Stimulated activated CD4-positive, alpha-beta T cell treated with anti-CD3 and anti-CD28 coated beads, TNF-alpha, amount 100 ng/mL, for 48 hours (primary cell): ENCODE data around the gene YIPF6.
"Not testable (repeated sequence)": the region's sequence is repeated elsewhere in the genome, so short reads cannot be mapped to it uniquely, and the experiment has no call there.

Experiments used
- DNase-seq, 3 donors: peaks; one replicate each; pipeline ENCODE4 v3.0.0-alpha.2; 2020; ENCODE audit warnings: low read depth in 3 of 3

The YIPF6 gene

GRCh38 chrX:68498508-68499379 is at the start of gene YIPF6:
YIPF6 (plus strand) TSS chrX:68499051; CDS start chrX:68499067, 16 bp downstream.
- DNase-seq: peak; percentile 35 to 40 (median 36)

GRCh38 chrX:68451720-68452119 is 47.1 kb upstream of the YIPF6 start:
- no peak for DNase-seq

- no peak for DNase-seq
Measured at GRCh38 chrX:68454476-68455150, 44.2 kb upstream of the YIPF6 start.

GRCh38 chrX:68455151-68455510 is 43.7 kb upstream of the YIPF6 start:
- no peak for DNase-seq

GRCh38 chrX:68461093-68461492 is 37.8 kb upstream of the YIPF6 start:
- no peak for DNase-seq

GRCh38 chrX:68461576-68461975 is 37.3 kb upstream of the YIPF6 start:
- no peak for DNase-seq

- DNase-seq: no peak
Measured at GRCh38 chrX:68462197-68462596, 36.7 kb upstream of the YIPF6 start.

GRCh38 chrX:68462653-68463052 is 36.2 kb upstream of the YIPF6 start:
- DNase-seq: peak in 1 of 3 donors; percentile 12

- DNase-seq: no peak
Measured at GRCh38 chrX:68463880-68464279, 35.0 kb upstream of the YIPF6 start.

GRCh38 chrX:68464796-68465195 is 34.1 kb upstream of the YIPF6 start:
- no peak for DNase-seq

- no peak for DNase-seq
Measured at GRCh38 chrX:68480969-68481368, 17.9 kb upstream of the YIPF6 start.

- DNase-seq: not testable (repeated sequence)
Measured at GRCh38 chrX:68486198-68486597, 12.7 kb upstream of the YIPF6 start.

- no peak for DNase-seq
Measured at GRCh38 chrX:68487254-68487653, 11.6 kb upstream of the YIPF6 start.

- DNase-seq: no peak
Measured at GRCh38 chrX:68487924-68488323, 10.9 kb upstream of the YIPF6 start.

GRCh38 chrX:68488657-68489056 is 10.2 kb upstream of the YIPF6 start:
- DNase-seq: no peak

- DNase-seq: no peak
Measured at GRCh38 chrX:68490644-68491043, 8.2 kb upstream of the YIPF6 start.

- no peak for DNase-seq
Measured at GRCh38 chrX:68492583-68492982, 6.3 kb upstream of the YIPF6 start.

- not testable (repeated sequence) for DNase-seq
Measured at GRCh38 chrX:68493776-68494175, 5.1 kb upstream of the YIPF6 start.

GRCh38 chrX:68498044-68498507 is 775 bp upstream of the YIPF6 start:
- no peak for DNase-seq

GRCh38 chrX:68499543-68500504 is 973 bp downstream of the YIPF6 start:
- DNase-seq: no peak

GRCh38 chrX:68503836-68504636 is 5.2 kb downstream of the YIPF6 start:
- peak in 2 of 3 donors; percentile 38 to 63 for DNase-seq
